Mucosa of rectum (tissue), 2 donors: ENCODE measurements around the gene DDX51.

Experiments
- H3K27ac ChIP-seq, 2 donors: one replicate each; pipeline ENCODE4 v1.7.0; 2013; ENCODE audit warnings: inconsistent platforms in 2 of 2, low read depth in 2 of 2, low read length in 2 of 2
- H3K27me3 ChIP-seq, 2 donors: one replicate each; pipeline ENCODE4 v1.7.0; 2013; ENCODE audit warnings: low read length in 2 of 2; ENCODE audit not compliant: control insufficient read depth in 2 of 2, insufficient read depth in 2 of 2
- H3K36me3 ChIP-seq, 2 donors: one replicate each; pipeline ENCODE4 v1.7.0; 2013; ENCODE audit warnings: low read length in 2 of 2; ENCODE audit not compliant: control insufficient read depth in 2 of 2, insufficient read depth in 2 of 2
- H3K4me1 ChIP-seq, 2 donors: one replicate each; pipeline ENCODE4 v1.7.0; 2013; ENCODE audit warnings: low read length in 2 of 2, mild to moderate bottlenecking in 1 of 2; ENCODE audit not compliant: control insufficient read depth in 2 of 2, insufficient read depth in 2 of 2
- H3K4me3 ChIP-seq, 2 donors: one replicate each; pipeline ENCODE4 v1.7.0; 2013; ENCODE audit warnings: low read length in 2 of 2
- H3K9ac ChIP-seq, 2 donors: one replicate each; pipeline ENCODE4 v1.7.0; 2013; ENCODE audit warnings: low read length in 2 of 2, low read depth in 1 of 2, mild to moderate bottlenecking in 1 of 2
- H3K9me3 ChIP-seq, 2 donors: one replicate each; pipeline ENCODE4 v1.7.0; 2013; ENCODE audit warnings: low read length in 2 of 2; ENCODE audit not compliant: control insufficient read depth in 2 of 2
- donor health status: healthy.
- donor health status: Normal muscosa, but diverticular disease.

Gene DDX51

GRCh38 chr12:132129007-132129406 lies 15.1 kb downstream of the DDX51 start:
- peaks cover 5 to 33% of the 10 kb centered on the region in 2 donors for H3K36me3 ChIP-seq

DNA sequence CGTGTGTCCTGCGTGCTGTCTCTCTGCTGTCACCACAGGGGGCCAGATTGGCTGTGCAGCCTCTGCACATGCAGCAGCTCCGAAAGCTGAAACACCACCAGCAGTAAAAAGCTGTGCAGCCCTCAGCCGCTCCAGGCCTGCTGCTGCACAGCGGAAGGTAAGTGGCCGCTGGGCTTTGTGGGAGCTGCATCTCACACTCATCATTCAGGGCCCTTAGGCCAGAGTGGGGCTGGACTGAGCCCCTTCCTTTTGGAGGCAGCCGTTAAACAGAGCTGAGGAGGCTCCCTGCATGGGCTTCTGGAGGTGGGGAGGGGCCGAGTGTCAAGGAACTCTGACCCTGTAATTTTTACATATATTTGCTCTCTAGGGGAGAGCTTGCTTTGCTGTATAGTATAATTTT lies 17.1 kb downstream of the DDX51 start:
- H3K27ac ChIP-seq = no peak overlapping the region
- no peaks in the 10 kb centered on the region for H3K4me1 ChIP-seq
- H3K9me3 ChIP-seq = no peaks in the 10 kb centered on the region
- no peak overlapping the region for H3K9ac ChIP-seq
- peaks cover 9 to 38% of the 10 kb centered on the region in 2 donors for H3K36me3 ChIP-seq
- no peak overlapping the region for H3K4me3 ChIP-seq
- H3K27me3 ChIP-seq = no peaks in the 10 kb centered on the region

More at GRCh38 chr12:132129007-132129406, 15.1 kb downstream of the DDX51 start:
- no peak overlapping the region for H3K27ac ChIP-seq
- no peaks in the 10 kb centered on the region for H3K9me3 ChIP-seq
- no peak overlapping the region for H3K9ac ChIP-seq
- H3K4me3 ChIP-seq = no peak overlapping the region
- no peaks in the 10 kb centered on the region for H3K27me3 ChIP-seq
- H3K4me1 ChIP-seq = no peaks in the 10 kb centered on the region

DNA sequence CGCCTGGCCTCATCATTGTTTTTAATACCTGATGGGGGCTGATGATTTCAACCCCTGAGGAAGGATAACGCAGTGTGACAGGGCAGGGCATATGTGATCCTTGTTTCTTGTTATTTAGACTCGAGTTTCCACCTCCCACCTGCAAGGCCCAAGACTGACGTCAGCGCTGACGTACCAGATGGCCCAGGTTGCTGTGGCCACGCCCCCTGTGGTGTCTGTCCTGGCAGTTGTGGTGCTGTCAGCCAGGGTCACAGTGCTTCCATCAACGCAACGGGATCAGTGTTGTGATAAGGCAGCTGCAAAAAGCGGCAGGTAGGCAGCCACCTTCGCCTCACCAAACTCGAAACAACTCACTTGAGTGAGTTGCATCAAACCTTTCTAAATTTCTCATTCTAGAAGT lies 18.4 kb downstream of the DDX51 start:
- no peaks in the 10 kb centered on the region for H3K9me3 ChIP-seq
- H3K27me3 ChIP-seq = no peaks in the 10 kb centered on the region
- H3K36me3 ChIP-seq = peaks cover 13 to 43% of the 10 kb centered on the region in 2 donors
- H3K4me1 ChIP-seq = no peaks in the 10 kb centered on the region
- no peak overlapping the region for H3K27ac ChIP-seq
- H3K9ac ChIP-seq = no peak overlapping the region
- no peak overlapping the region for H3K4me3 ChIP-seq

DNA sequence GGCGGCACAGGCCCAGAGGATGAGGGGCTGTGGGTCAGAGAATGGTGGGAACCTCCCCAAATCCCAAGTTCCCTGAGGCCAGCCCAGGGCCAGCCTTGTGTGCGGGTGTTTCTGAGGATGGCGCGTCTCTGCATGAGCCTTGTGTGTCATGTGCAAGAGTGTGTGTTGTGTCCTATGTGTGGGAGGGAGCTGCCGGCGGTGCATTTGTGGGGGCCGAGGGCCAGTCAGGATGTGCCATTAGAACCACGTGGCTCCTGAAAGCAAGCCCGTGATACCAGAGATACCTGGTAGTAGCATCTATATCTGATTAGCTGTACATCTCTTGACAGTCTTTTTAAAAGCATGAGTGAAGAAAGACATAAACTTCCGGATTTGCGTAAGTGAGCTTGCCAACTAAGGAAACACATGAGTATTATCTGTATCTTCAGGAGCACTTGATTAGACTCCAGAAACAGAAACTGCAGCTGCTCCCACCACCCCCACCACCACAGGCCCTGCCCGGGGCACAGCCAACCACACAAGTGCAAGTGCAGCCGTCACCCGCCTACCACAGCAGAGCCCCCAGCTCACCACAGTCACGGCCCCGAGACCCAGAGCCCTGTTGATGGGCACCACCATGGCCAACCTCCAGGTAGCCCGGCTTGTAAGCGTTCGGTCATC lies 19.2 kb downstream of the DDX51 start:
- Histone ChIP-seq H3K4me3 (no peak overlapping the region), H3K36me3 (peaks cover 13 to 47% of the 10 kb centered on the region in 2 donors)

GRCh38 chr12:132123970-132124765 lies 20.0 kb downstream of the DDX51 start:
- Histone ChIP-seq H3K36me3 (peaks cover 13 to 47% of the 10 kb centered on the region in 2 donors), H3K9ac (no peak overlapping the region), H3K27me3 (no peaks in the 10 kb centered on the region), H3K27ac (no peak overlapping the region), H3K4me1 (no peaks in the 10 kb centered on the region), H3K9me3 (no peaks in the 10 kb centered on the region), H3K4me3 (no peak overlapping the region)

More for the DNA sequence above, 19.2 kb downstream of the DDX51 start:
- Histone ChIP-seq H3K27me3 (no peaks in the 10 kb centered on the region), H3K9ac (no peak overlapping the region), H3K9me3 (no peaks in the 10 kb centered on the region), H3K4me1 (no peaks in the 10 kb centered on the region), H3K27ac (no peak overlapping the region)

GRCh38 chr12:132121283-132121682 lies 22.8 kb downstream of the DDX51 start:
- Histone ChIP-seq H3K4me1 (no peaks in the 10 kb centered on the region), H3K9ac (no peak overlapping the region), H3K27ac (no peak overlapping the region), H3K27me3 (no peaks in the 10 kb centered on the region), H3K4me3 (no peak overlapping the region), H3K36me3 (peaks cover 15 to 35% of the 10 kb centered on the region in 2 donors), H3K9me3 (no peaks in the 10 kb centered on the region)

DNA sequence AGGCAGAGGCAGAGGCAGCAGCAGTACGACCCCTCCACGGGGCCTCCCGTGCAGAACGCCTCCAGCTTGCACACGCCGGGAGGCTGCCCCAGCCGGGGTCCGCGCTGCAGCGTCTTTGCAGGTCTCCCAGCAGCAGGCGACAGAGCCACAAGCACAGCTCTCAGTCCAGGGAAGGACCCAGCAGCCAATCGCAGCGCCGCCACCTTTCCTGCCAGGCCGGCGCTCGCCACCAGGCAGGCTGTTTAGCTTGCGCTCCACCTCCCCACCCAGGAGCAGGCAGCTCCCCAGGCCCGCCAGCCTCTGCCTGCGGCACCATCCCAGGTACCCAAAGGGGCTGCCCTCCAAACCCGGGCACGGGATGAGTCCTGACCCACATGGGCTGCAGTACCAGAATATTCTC lies 25.2 kb downstream of the DDX51 start:
- Histone ChIP-seq H3K36me3 (peaks cover 30 to 34% of the 10 kb centered on the region in 2 donors), H3K4me3 (no peak overlapping the region)

DNA sequence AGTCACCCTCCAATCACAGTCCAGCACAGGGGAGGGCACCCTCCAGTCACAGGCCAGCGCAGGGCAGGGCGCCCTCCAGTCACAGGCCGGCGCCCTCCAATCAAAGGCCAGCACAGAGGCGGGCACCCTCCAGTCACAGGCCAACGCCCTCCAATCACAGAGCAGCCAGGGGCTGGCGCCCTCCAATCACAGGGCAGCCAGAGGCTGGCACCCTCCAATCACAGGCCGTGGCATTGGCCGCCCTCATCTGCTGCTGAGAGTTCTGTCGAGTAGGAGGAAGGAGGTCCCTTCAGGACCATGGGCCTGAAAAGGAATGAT lies 26.6 kb downstream of the DDX51 start:
- Histone ChIP-seq H3K9me3 (no peaks in the 10 kb centered on the region), H3K27me3 (no peaks in the 10 kb centered on the region), H3K27ac (no peak overlapping the region), H3K4me1 (no peaks in the 10 kb centered on the region), H3K36me3 (peaks cover 30 to 35% of the 10 kb centered on the region in 2 donors), H3K9ac (no peak overlapping the region), H3K4me3 (no peak overlapping the region)

More for the DNA sequence above, 25.2 kb downstream of the DDX51 start:
- Histone ChIP-seq H3K4me1 (no peaks in the 10 kb centered on the region), H3K9ac (no peak overlapping the region), H3K27ac (no peak overlapping the region), H3K27me3 (no peaks in the 10 kb centered on the region), H3K9me3 (no peaks in the 10 kb centered on the region)

- Histone ChIP-seq H3K9me3 (no peaks in the 10 kb centered on the region), H3K36me3 (peaks cover 25 to 36% of the 10 kb centered on the region in 2 donors), H3K4me3 (no peak overlapping the region), H3K4me1 (no peaks in the 10 kb centered on the region), H3K9ac (no peak overlapping the region), H3K27me3 (no peaks in the 10 kb centered on the region), H3K27ac (no peak overlapping the region)
Measured at GRCh38 chr12:132116709-132117557, 27.2 kb downstream of the DDX51 start.

DNA sequence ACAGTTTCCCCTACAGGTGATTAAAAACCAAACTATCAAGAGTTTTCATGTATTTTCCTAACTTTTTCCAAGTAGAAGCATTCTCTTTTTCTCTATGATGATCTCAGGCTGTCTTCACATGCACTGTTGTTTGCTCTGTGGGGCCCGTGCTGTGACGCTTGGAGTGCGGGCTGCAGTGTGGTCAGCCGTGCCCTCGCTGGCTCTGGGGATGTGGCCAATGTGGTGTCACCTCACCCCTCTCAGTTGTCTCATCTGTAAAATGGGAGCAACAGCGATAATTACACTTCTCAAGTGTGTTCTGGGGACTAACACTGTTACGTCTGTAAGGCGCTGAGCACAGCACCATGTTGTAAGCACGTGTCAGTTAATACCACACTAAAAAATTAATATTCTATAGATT lies 28.6 kb downstream of the DDX51 start:
- no peaks in the 10 kb centered on the region for H3K9me3 ChIP-seq
- H3K4me3 ChIP-seq = no peak overlapping the region
- no peaks in the 10 kb centered on the region for H3K4me1 ChIP-seq
- no peaks in the 10 kb centered on the region for H3K27me3 ChIP-seq
- H3K9ac ChIP-seq = no peak overlapping the region
- H3K36me3 ChIP-seq = peaks cover 27 to 36% of the 10 kb centered on the region in 2 donors
- H3K27ac ChIP-seq = no peak overlapping the region
